ENCODE results near the gene NSL1. TPM values are rescaled to one million over a fixed set of nuclear protein-coding genes. Genes with fewer than 3 reads are reported as not detected.
"Not testable (repeated sequence)": the region's sequence is repeated elsewhere in the genome, so short reads cannot be mapped to it uniquely, and the experiment has no call there.

Gene NSL1
- polyA plus RNA-seq, 3 donors = 8.4 to 21.1 (median 20.7) TPM

- no peak overlapping the region for H3K27ac ChIP-seq (ENCODE audit: low read depth, low read length)
- WGBS, 3 donors = 18 to 21% (median 18%) methylated on average over 16 of the region's 16 CpGs
Measured at GRCh38 chr1:212792396-212792908, 875 bp upstream of the NSL1 start.

GRCh38 chr1:212791261-212791675, 309 bp downstream of the NSL1 start:
- WGBS, 3 donors = 0 to 1% (median 0%) methylated on average over 22 of the region's 22 CpGs
- no peak overlapping the region for H3K27ac ChIP-seq (ENCODE audit: low read depth, low read length)

- H3K27ac ChIP-seq (ENCODE audit: low read depth, low read length) = no peak overlapping the region
- WGBS, 3 donors = 97 to 100% (median 98%) methylated on average over 1 of the region's 1 CpG
Measured at GRCh38 chr1:212785871-212786270, 5.7 kb downstream of the NSL1 start.

GRCh38 chr1:212783976-212784375, 7.6 kb downstream of the NSL1 start:
- WGBS, 3 donors = 79 to 87% (median 86%) methylated on average over 1 of the region's 1 CpG
- no peak overlapping the region for H3K27ac ChIP-seq (ENCODE audit: low read depth, low read length)

GRCh38 chr1:212782422-212783154, 9.0 kb downstream of the NSL1 start:
- no peak overlapping the region for H3K27ac ChIP-seq (ENCODE audit: low read depth, low read length)
- 87 to 96% (median 91%) methylated on average over 3 of the region's 3 CpGs for WGBS, 3 donors

GRCh38 chr1:212781225-212781624, 10.4 kb downstream of the NSL1 start:
- WGBS, 3 donors = 90 to 94% (median 91%) methylated on average over 2 of the region's 2 CpGs
- H3K27ac ChIP-seq (ENCODE audit: low read depth, low read length) = no peak overlapping the region

GRCh38 chr1:212780759-212781158, 10.8 kb downstream of the NSL1 start:
- WGBS, 3 donors = 89 to 95% (median 93%) methylated on average over 3 of the region's 3 CpGs
- no peak overlapping the region for H3K27ac ChIP-seq (ENCODE audit: low read depth, low read length)

GRCh38 chr1:212779086-212779485, 12.5 kb downstream of the NSL1 start:
- not testable (repeated sequence) for H3K27ac ChIP-seq (ENCODE audit: low read depth, low read length)
- 96 to 100% methylated on average over 10 to 29 of the region's 32 CpGs; no CpG with 5 or more reads in 1 of the 3 donors for WGBS, 3 donors

- H3K27ac ChIP-seq (ENCODE audit: low read depth, low read length) = no peak overlapping the region
- 93 to 97% (median 96%) methylated on average over 3 of the region's 3 CpGs for WGBS, 3 donors
Measured at GRCh38 chr1:212777151-212777550, 14.4 kb downstream of the NSL1 start.

- H3K27ac ChIP-seq (ENCODE audit: low read depth, low read length) = no peak overlapping the region
Measured at GRCh38 chr1:212775241-212775640, 16.3 kb downstream of the NSL1 start.

GRCh38 chr1:212774584-212774983, 17.0 kb downstream of the NSL1 start:
- 46 to 86% (median 62%) methylated on average over 2 of the region's 2 CpGs for WGBS, 3 donors
- H3K27ac ChIP-seq (ENCODE audit: low read depth, low read length) = no peak overlapping the region

- 96 to 99% (median 98%) methylated on average over 2 of the region's 2 CpGs for WGBS, 3 donors
- H3K27ac ChIP-seq (ENCODE audit: low read depth, low read length) = no peak overlapping the region
Measured at GRCh38 chr1:212773011-212773410, 18.6 kb downstream of the NSL1 start.

- no peak overlapping the region for H3K27ac ChIP-seq (ENCODE audit: low read depth, low read length)
Measured at GRCh38 chr1:212771341-212771740, 20.2 kb downstream of the NSL1 start.

- no peak overlapping the region for H3K27ac ChIP-seq (ENCODE audit: low read depth, low read length)
- 64 to 85% (median 66%) methylated on average over 1 of the region's 1 CpG for WGBS, 3 donors
Measured at GRCh38 chr1:212769459-212770167, 22.0 kb downstream of the NSL1 start.

- WGBS, 3 donors = 49 to 50% (median 50%) methylated on average over 2 of the region's 2 CpGs
- not testable (repeated sequence) for H3K27ac ChIP-seq (ENCODE audit: low read depth, low read length)
Measured at GRCh38 chr1:212766825-212767224, 24.8 kb downstream of the NSL1 start.

- not testable (repeated sequence) for H3K27ac ChIP-seq (ENCODE audit: low read depth, low read length)
- 96 to 100% (median 100%) methylated on average over 1 of the region's 1 CpG for WGBS, 3 donors
Measured at GRCh38 chr1:212764718-212765281, 26.8 kb downstream of the NSL1 start.

- no peak overlapping the region for H3K27ac ChIP-seq (ENCODE audit: low read depth, low read length)
Measured at GRCh38 chr1:212762839-212763238, 28.7 kb downstream of the NSL1 start.

GRCh38 chr1:212762234-212762633, 29.3 kb downstream of the NSL1 start:
- WGBS, 3 donors = 97 to 100% (median 98%) methylated on average over 4 of the region's 4 CpGs

More at GRCh38 chr1:212762839-212763238, 28.7 kb downstream of the NSL1 start:
- WGBS, 3 donors = 96 to 99% (median 97%) methylated on average over 9 of the region's 9 CpGs

GRCh38 chr1:212760126-212760823, 31.3 kb downstream of the NSL1 start:
- WGBS, 3 donors = 97 to 98% (median 97%) methylated on average over 10 of the region's 10 CpGs
- H3K27ac ChIP-seq (ENCODE audit: low read depth, low read length) = no peak overlapping the region

More at GRCh38 chr1:212762234-212762633, 29.3 kb downstream of the NSL1 start:
- H3K27ac ChIP-seq (ENCODE audit: low read depth, low read length) = no peak overlapping the region
